ENCODE data around the gene DOCK4.

Gene DOCK4

DNA sequence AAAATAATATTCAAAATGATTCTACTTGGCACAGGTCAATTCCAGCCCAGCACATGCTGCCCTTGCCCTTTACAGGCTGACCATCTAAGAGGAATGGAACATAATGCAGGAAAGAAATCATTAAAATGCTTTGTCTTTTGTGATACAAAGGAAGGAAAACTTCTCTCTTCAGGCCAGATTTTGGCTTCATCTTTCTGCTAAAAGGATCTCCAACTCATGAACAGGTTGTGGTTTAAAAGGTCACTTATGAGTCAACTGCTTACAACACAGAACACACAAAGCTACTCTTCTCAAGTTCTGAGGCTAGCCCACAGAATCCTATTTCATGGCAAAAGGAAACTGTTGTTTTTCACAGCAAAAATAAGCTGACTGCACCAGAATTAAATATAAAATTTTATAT is 197.1 kb downstream of the DOCK4 start:
- no peak for DNase-seq (ENCODE audit: low read depth in 2 of 2)

- no peak for DNase-seq (ENCODE audit: low read depth in 2 of 2)
These were observed 199.0 kb downstream of the DOCK4 start for GRCh38 chr7:112007185-112007584.

DNA sequence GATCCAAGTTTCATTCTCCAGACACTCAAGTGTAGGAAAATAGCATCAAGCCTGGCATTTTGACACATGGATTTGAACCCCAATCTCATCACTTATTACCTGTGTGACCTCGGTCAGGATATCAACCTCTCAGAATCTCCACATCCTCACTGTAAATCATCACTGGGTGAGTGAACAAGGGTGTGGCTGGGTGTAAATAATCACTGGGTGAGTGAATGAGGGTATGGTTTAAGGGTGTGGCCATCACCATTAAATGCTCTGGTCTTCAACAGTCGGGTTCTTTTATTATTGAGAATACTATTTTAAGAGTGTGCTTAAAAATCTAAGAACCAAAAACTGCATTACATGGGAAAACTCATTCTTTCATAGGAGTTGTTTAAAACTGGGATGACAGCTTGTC is 200.1 kb downstream of the DOCK4 start:
- DNase-seq (ENCODE audit: low read depth in 2 of 2): no peak

GRCh38 chr7:112005205-112005775 is 200.9 kb downstream of the DOCK4 start:
- no peak for DNase-seq (ENCODE audit: low read depth in 2 of 2)

- DNase-seq (ENCODE audit: low read depth in 2 of 2): no peak
These were observed 204.9 kb downstream of the DOCK4 start for GRCh38 chr7:112001091-112001826.

DNA sequence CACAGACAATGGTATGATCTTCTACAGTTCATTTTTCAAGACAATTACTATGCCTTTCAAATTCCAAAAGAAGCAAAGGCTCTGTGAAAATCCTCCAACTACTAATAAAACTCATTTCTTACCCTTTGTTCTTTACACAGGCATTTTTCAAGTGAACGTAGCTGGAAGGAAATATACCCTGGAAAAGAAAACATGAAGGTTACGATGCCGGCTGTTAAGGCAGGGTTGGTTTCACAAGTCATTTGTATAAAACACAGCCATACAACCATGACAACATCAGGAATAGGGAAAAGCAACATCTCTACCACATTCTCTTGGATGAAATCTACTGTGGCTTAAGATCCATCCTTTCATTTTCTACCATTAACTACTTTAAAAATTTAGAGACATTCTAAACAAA is 207.9 kb downstream of the DOCK4 start:
- no peak for DNase-seq (ENCODE audit: low read depth in 2 of 2)

DNA sequence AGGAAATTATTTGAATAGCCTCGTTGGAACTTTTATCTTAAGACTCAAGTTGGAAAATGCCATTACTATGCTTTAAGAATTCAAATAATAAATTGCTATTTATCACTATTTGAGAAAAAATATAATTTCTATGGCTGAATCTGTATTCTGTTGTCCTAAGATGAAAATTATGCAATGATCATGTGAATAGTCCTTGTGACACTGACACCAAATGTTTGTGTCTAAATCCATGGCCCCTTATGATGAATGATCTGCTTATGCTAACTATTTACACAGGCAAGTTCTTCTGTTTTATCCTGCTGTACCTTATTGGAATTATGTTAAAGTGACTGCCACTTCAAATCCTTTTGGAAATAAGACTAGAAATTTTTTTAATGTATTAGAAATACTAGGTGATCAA is 208.7 kb downstream of the DOCK4 start:
- DNase-seq (ENCODE audit: low read depth in 2 of 2): no peak

DNA sequence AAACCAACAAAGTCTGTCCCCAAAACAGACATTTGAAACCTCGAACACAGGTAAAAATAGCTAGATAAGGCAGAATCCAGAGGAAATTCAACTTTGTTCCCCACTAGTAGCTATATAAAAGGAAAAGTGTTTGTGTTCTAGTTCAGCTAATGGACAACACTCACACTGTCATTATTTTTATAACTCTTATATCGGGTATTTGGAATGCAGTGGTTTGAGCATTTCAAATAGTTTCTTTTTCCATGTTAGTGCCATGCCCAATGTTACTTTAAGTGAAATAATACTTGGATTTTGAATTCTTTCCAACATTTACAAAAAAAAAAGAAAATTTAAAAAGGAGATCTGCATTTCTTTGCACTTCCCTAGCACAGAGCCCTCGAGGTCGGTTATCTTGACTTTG is 213.6 kb downstream of the DOCK4 start:
- no peak for DNase-seq (ENCODE audit: low read depth in 2 of 2)

DNA sequence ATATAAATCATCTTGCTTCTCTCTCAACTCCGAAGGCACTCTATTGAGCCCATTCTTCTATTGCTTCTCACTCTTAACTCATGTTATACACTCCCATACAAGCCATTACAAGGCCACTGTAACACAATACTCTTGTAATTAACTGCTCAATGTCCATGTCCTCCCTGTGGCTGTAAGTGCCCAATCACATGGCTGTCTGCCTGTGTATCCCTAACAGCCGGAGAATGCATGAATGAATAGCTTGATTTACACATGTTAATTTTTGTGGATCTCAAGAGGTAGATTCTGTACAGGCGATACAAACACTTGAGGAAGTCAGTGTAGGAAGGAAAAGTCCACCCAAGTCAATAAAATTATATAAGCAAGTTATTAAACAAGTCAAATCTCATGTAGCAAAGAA is 215.6 kb downstream of the DOCK4 start:
- no peak for DNase-seq (ENCODE audit: low read depth in 2 of 2)

DNA sequence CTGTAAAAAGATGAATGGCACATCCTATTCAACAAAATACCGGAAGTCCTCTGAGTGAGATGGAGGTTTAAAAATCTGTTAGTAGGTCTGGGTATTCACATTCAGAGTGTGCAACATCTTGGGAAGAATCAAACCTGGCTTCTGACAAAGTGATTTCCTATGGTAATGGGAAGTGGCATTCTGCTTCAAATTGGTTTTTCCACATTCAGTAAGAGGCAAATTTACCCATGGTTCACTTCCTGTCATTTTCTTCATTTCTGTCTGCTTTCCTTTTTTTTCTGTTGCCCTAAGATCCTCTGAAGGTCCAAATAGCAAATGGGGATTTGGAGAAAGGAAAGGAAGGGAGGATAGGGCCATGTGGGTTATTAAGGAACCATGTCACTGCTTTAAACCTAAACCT is 218.3 kb downstream of the DOCK4 start:
- no peak for DNase-seq (ENCODE audit: low read depth in 2 of 2)

GRCh38 chr7:111987115-111987826 is 218.9 kb downstream of the DOCK4 start:
- no peak for DNase-seq (ENCODE audit: low read depth in 2 of 2)

DNA sequence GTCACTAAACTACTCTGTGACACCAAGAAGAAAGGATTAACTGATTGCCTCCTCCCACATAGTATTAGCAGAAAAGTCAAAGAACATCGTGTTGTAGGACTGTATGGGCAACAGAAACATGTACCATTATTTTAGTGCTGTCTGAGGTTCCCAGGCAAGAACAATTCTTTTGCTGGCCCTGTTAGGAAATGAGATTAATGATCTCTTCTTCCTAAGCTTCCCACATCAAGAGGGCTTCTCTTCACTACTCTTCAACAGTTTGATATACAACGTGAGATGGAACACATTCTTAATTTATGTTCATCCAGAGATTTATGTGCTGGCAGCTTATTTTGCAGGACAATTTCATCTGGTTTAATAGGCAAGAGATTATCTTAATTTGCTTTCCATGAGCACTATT is 219.6 kb downstream of the DOCK4 start:
- no peak for DNase-seq (ENCODE audit: low read depth in 2 of 2)

DNA sequence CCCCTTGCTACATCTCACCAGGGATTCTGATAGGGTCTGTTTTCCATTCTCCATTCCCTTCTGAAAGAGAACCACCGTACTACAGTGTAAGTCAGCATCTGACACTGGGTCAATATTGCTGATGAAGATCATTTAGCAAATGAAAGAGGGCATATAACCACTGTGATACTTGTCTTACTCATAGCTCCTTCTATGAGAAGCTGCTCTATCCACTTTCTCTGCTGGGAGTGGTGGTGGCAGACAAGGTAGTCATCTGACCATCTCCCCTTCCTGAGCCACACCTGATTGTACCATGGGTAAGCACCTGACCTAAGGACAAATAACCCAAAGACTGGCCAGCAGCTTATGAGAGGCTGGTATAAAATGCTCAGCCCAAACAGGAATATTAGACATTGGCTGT is 220.4 kb downstream of the DOCK4 start:
- no peak for DNase-seq (ENCODE audit: low read depth in 2 of 2)

- DNase-seq (ENCODE audit: low read depth in 2 of 2): no peak
These were observed 223.4 kb downstream of the DOCK4 start for GRCh38 chr7:111982804-111983203.

- DNase-seq (ENCODE audit: low read depth in 2 of 2): no peak
These were observed 224.1 kb downstream of the DOCK4 start for GRCh38 chr7:111982133-111982532.

- no peak for DNase-seq (ENCODE audit: low read depth in 2 of 2)
These were observed 225.5 kb downstream of the DOCK4 start for GRCh38 chr7:111980725-111981124.

DNA sequence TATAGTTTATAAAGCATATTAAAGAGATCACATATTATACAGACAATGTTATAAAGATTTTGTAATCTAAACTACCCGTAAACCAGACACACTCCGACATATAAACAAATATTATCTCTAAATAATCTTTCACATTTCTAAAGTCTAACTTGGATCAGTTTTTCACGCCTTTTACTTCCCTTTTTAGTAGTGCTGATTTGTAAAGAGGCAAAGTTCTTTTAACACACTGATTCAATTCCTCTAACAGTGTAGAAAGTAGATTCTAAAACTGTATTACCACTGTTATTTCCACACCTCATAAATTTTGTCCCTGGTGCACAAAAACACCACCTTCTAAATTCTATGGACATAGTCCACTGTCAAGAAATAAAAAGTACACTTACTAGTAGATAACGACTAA is 230.9 kb downstream of the DOCK4 start:
- no peak for DNase-seq (ENCODE audit: low read depth in 2 of 2)

DNA sequence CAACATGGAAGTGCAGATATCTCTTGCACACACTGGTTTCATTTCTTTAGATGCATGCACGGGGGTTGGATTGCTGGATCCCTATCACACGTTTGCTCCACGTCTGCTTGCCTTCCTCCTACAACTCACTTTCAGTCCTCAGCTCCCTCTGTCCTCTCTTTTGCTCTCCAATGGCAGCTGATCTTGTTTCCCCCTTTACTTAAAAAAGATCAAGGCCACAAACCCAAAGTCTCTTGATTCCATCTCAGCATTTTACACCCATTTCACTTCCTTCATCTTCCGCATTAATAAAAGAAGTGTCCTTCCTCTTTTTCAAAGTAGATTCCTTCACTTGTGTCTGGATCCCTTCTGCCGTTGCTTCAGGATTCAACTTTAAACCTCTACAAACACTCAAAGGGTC is 245.2 kb downstream of the DOCK4 start:
- DNase-seq (ENCODE audit: low read depth in 2 of 2): no peak

DNA sequence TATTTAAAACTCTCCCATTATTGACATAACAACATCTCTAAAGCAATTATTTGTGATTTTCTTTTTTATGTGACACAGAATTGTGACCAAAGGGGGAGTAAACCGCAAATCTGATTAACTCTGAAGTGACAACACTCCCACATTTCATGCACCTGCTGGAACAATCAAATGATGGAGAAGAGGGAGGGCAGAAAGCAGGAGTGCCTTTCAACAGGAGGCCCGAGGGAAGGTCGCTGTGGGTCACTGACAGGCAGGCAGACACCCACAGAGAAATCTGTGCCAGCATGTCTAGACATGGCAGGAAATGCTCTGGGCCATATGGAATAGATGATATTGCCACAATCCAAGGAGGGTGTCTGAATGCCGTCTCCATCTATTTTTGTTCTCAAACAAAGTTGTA is 247.3 kb downstream of the DOCK4 start:
- no peak for DNase-seq (ENCODE audit: low read depth in 2 of 2)

GRCh38 chr7:111958431-111958830 is 247.8 kb downstream of the DOCK4 start:
- DNase-seq (ENCODE audit: low read depth in 2 of 2): no peak

DNA sequence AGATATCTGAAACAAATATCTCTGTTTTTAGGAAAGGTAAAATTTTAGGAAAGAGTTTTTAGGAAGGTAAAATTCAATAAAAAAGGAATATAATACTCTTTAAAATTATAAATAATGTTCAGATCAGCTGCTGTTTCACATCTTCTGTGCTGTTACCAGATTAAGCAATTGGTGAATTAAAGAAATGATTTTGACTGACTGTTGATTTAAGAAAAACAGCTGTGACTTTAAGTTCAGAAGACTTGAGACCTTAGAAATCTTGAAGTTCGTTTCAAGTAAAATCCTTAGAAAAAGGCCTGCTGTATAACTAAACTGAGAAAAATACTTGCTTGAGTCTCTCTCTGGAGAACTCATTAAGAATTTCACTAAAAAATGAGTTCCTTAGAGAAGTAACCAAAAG is 250.6 kb downstream of the DOCK4 start:
- no peak for DNase-seq (ENCODE audit: low read depth in 2 of 2)

GRCh38 chr7:111954474-111955381 is 251.5 kb downstream of the DOCK4 start:
- no peak for DNase-seq (ENCODE audit: low read depth in 2 of 2)
